ENCODE measurements around the gene ARAP1. TPM values are rescaled to one million over a fixed set of nuclear protein-coding genes. Genes with fewer than 3 reads are reported as not detected.

ARAP1 gene
- total RNA-seq, 4 donors from 2014 or later: 53.8 to 126 (median 88.8) TPM

- Histone ChIP-seq H3K27ac (no peak overlapping the region), H3K9me3 (no peaks in the 10 kb centered on the region), H3K4me1 (no peaks in the 10 kb centered on the region), H3K36me3 (no peaks in the 10 kb centered on the region), H3K4me3 (no peak overlapping the region), H3K27me3 (no peaks in the 10 kb centered on the region)
- no peak for DNase-seq (ENCODE audit: low spot score in 2 of 2)
- TF ChIP-seq POLR2AphosphoS5 (IDR thresholded peaks at IDR 0.05) (no peak), POLR2A (IDR thresholded peaks at IDR 0.05) (no peak), CTCF (IDR thresholded peaks at IDR 0.05) (no peak), EP300 (IDR thresholded peaks at IDR 0.05) (no peak)
- 84% methylated on average over 10 of the region's 12 CpGs for WGBS
Measured at GRCh38 chr11:72766152-72766902, 14.1 kb upstream of the ARAP1 start.

- WGBS: 83% methylated on average over 4 of the region's 13 CpGs
- TF ChIP-seq POLR2AphosphoS5 (IDR thresholded peaks at IDR 0.05) (no peak), EP300 (IDR thresholded peaks at IDR 0.05) (no peak), CTCF (IDR thresholded peaks at IDR 0.05) (no peak), POLR2A (IDR thresholded peaks at IDR 0.05) (no peak)
- Histone ChIP-seq H3K4me3 (no peak overlapping the region), H3K36me3 (no peaks in the 10 kb centered on the region), H3K4me1 (no peaks in the 10 kb centered on the region), H3K9me3 (no peaks in the 10 kb centered on the region), H3K27ac (no peak overlapping the region), H3K27me3 (no peaks in the 10 kb centered on the region)
- DNase-seq (ENCODE audit: low spot score in 2 of 2): no peak
Measured at GRCh38 chr11:72764503-72764902, 12.3 kb upstream of the ARAP1 start.

DNA sequence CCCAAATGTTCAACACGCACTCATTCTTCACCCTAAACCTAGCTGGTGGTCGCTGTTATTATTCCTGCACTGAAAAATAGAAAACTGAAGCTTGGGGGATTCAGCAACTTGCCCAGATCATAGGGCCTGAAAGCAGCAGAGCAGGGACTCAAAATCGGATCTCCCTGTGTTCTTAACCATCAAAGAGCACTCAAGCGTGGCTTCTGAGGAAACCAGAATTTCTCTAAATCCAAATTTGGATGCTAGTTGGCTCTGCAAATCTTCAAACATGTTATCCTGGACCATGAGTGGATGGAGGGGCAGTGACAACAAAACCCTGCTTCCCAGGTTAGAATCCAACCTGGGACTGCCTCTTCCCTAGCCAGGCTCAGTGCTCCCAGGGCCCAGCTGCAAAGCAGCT lies 11.6 kb upstream of the ARAP1 start:
- H3K4me3 ChIP-seq: no peak overlapping the region
- no peaks in the 10 kb centered on the region for H3K27me3 ChIP-seq
- peaks cover 4% of the 10 kb centered on the region for H3K36me3 ChIP-seq
- no peaks in the 10 kb centered on the region for H3K9me3 ChIP-seq
- no peak for DNase-seq (ENCODE audit: low spot score in 2 of 2)
- TF ChIP-seq POLR2AphosphoS5 (IDR thresholded peaks at IDR 0.05) (no peak), CTCF (IDR thresholded peaks at IDR 0.05) (no peak), POLR2A (IDR thresholded peaks at IDR 0.05) (no peak), EP300 (IDR thresholded peaks at IDR 0.05) (no peak)
- H3K27ac ChIP-seq: no peak overlapping the region
- 91% methylated on average over 4 of the region's 4 CpGs for WGBS
- H3K4me1 ChIP-seq: no peaks in the 10 kb centered on the region

DNA sequence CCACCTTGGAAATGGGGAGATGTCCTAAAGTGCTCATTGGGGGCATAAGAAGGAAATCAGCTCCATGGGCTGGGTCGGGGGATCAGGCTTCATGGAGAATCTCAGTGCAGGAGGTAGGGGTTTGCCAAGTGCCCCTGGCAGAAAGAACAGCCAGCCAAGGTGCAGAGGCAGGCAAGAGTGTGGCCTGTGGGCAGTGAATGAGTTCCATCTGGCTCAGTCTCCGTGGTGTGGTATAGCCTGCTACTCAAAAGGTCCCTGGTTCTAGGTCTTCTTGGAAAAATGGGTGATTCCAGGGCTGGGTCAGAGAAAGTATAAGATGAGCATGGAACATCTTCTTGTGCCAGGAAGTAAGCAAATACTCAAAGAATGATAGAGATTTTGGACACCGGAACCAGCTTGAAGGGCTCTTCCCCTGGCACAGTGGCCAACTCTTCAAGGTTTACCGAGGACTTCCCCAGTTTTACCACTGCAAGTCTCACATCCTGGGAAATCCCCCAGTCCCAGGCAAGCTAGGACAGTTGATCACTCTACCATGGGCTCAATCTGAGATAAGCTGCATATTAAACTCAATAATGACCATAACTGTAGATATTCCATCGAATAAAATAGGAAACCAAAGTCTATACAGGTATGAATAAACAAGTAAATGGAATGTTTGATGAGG lies 10.6 kb upstream of the ARAP1 start:
- 35% methylated on average over 5 of the region's 5 CpGs for WGBS
- no peak overlapping the region for H3K27ac ChIP-seq
- DNase-seq (ENCODE audit: low spot score in 2 of 2): no peak
- H3K36me3 ChIP-seq: peaks cover 14% of the 10 kb centered on the region
- no peak for TF ChIP-seq CTCF (IDR thresholded peaks at IDR 0.05)
- TF ChIP-seq EP300 (IDR thresholded peaks at IDR 0.05): no peak
- TF ChIP-seq POLR2AphosphoS5 (IDR thresholded peaks at IDR 0.05): no peak
- TF ChIP-seq POLR2A (IDR thresholded peaks at IDR 0.05): no peak
- H3K9me3 ChIP-seq: no peaks in the 10 kb centered on the region
- H3K4me3 ChIP-seq: no peak overlapping the region
- H3K4me1 ChIP-seq: no peaks in the 10 kb centered on the region
- no peaks in the 10 kb centered on the region for H3K27me3 ChIP-seq

Data from suprapubic skin (tissue), 4 donors.